OCI-LY7 (cell line): ENCODE results near the gene ERC1. TPM values are rescaled to one million over a fixed set of nuclear protein-coding genes. Genes with fewer than 3 reads are reported as not detected.

ENCODE experiments used
- BruUV-seq: library from RNA; stranded (reverse); fragments of 400-500 nt; replicated peaks from 2 replicates; lab custom pipeline; 2021; lab: Mats Ljungman, UMichigan
- CTCF ChIA-PET: fragments of 300-600 bp; sonication (Branson Sonifier 250); formaldehyde crosslinking; loops from one replicate; lab custom pipeline; 2022; ENCODE audit warnings: antibody characterized with exemption; ENCODE audit not compliant: unreplicated experiment; lab: Charles Lee
- POLR2A ChIA-PET: fragments of 300-600 bp; sonication (Branson Sonifier 250); formaldehyde crosslinking; loops from one replicate; lab custom pipeline; 2022; ENCODE audit warnings: antibody characterized with exemption; lab: Charles Lee
- DNase-seq: peaks from one replicate; pipeline ENCODE4 v3.0.0-alpha.2; 2015; ENCODE audit warnings: low spot score
- H2AFZ ChIP-seq: fragments of 200-600 bp; sonication (generic), shearing (Covaris generic); 2 replicates; pipeline ENCODE4 v1.6.1; 2014; ENCODE audit warnings: mild to moderate bottlenecking, antibody characterized with exemption, low read length, moderate library complexity
- H3K27ac ChIP-seq: fragments of 200-600 bp; sonication (generic); 2 replicates; pipeline ENCODE4 v1.5.1; 2014; ENCODE audit warnings: mixed run types, low read depth, mild to moderate bottlenecking, moderate library complexity, low read length, inconsistent platforms; ENCODE audit not compliant: poor library complexity, severe bottlenecking
- H3K36me3 ChIP-seq: fragments of 200-600 bp; sonication (generic); 2 replicates; pipeline ENCODE4 v1.6.1; 2014; ENCODE audit warnings: mild to moderate bottlenecking, antibody characterized with exemption, low read length, moderate library complexity, mixed read lengths; ENCODE audit not compliant: insufficient read depth
- H3K4me1 ChIP-seq: fragments of 200-600 bp; sonication (generic); 2 replicates; pipeline ENCODE4 v1.5.1; 2014; ENCODE audit warnings: mild to moderate bottlenecking, low read length; ENCODE audit not compliant: insufficient read depth, poor library complexity, severe bottlenecking
- H3K4me2 ChIP-seq: fragments of 200-600 bp; sonication (generic); 2 replicates; pipeline ENCODE4 v1.6.1; 2014; ENCODE audit warnings: mild to moderate bottlenecking, low read length
- H3K4me3 ChIP-seq: fragments of 200-600 bp; sonication (generic); 2 replicates; pipeline ENCODE4 v1.5.1; 2014; ENCODE audit warnings: mild to moderate bottlenecking, low read depth, low read length; ENCODE audit not compliant: poor library complexity, severe bottlenecking
- H3K79me2 ChIP-seq: fragments of 200-600 bp; sonication (generic); 2 replicates; pipeline ENCODE4 v1.6.1; 2016; ENCODE audit warnings: low read depth, mild to moderate bottlenecking, low read length, moderate library complexity, mixed read lengths; ENCODE audit not compliant: insufficient read depth
- H3K9me2 ChIP-seq: fragments of 200-600 bp; sonication (generic); 2 replicates; pipeline ENCODE4 v1.6.1; 2016; ENCODE audit warnings: mild to moderate bottlenecking, low read length, mixed read lengths; ENCODE audit not compliant: insufficient read depth
- H3K9me3 ChIP-seq: fragments of 200-600 bp; sonication (generic); 2 replicates; pipeline ENCODE4 v1.6.1; 2014; ENCODE audit warnings: mild to moderate bottlenecking, mixed run types, low read length, mixed read lengths
- H4K20me1 ChIP-seq: fragments of 200-600 bp; sonication (generic); 2 replicates; pipeline ENCODE4 v1.6.1; 2014; ENCODE audit warnings: mild to moderate bottlenecking, antibody characterized with exemption, low read length, moderate library complexity, mixed read lengths; ENCODE audit not compliant: insufficient read depth
- EZH2phosphoT487 ChIP-seq: fragments of 200-600 bp; sonication (generic); IDR thresholded peaks from 2 replicates; pipeline ENCODE4 v1.6.1; 2018; ENCODE audit warnings: low read depth, borderline replicate concordance, mild to moderate bottlenecking, mixed run types, antibody characterized with exemption, low read length, moderate library complexity, mixed read lengths
- intact Hi-C: fragments of 100-400 bp; cut with micrococcal nuclease; formaldehyde crosslinking; loops from one replicate; pipeline ENCODE4 v1.10.0; 2022; ENCODE audit not compliant: unreplicated experiment
- total RNA-seq, 2 experiments: library from RNA; depleted of rRNA in 1 of 2; stranded (reverse); fragments of >200 nt in 1 of 2; shearing (Covaris generic) in 1 of 2; gene quantifications; 2 replicates each; pipeline ENCODE4 v1.2.3, GENCODE V29; 2014 to 2022
- TF ChIP-seq, protein P1 (sequence below): fragments of 200-600 bp; sonication (generic); conservative IDR thresholded peaks from 2 replicates; pipeline ENCODE4 v1.5.1; 2014; ENCODE audit warnings: mild to moderate bottlenecking, antibody characterized with exemption, low read length, moderate library complexity, mixed read lengths

ERC1 gene
- total RNA-seq, 2 experiments from 2014 or later = 26.9 to 86.9 TPM

DNA sequence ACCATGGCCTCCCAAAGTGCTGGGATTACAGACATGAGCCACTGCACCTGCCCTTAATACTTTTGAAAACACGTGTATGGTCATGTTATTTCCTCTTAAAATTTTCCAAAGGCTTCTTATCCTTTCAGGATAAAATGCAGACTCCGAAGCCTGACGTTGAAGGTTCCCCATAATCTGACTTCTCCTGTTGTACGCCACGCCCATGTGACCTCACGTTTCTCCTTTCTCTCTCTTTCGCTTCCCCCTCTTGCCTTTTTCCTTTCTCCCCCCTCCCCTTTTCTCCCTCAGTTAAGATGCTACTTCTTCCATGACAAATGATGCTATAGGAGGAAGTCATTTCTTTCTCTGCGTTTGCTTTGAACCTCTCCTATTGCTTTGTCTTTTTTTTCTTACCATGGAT, 337.4 kb downstream of the ERC1 start:
- POLR2A ChIA-PET = interaction anchor here (0.7 to 0.9 kb wide), 2 partner anchors 198 to 316 kb away, joined by 3 to 5 read pairs; no protein-coding TSS in a partner anchor
- no peak for TF ChIP-seq EZH2phosphoT487
- TF ChIP-seq, protein P1, sequence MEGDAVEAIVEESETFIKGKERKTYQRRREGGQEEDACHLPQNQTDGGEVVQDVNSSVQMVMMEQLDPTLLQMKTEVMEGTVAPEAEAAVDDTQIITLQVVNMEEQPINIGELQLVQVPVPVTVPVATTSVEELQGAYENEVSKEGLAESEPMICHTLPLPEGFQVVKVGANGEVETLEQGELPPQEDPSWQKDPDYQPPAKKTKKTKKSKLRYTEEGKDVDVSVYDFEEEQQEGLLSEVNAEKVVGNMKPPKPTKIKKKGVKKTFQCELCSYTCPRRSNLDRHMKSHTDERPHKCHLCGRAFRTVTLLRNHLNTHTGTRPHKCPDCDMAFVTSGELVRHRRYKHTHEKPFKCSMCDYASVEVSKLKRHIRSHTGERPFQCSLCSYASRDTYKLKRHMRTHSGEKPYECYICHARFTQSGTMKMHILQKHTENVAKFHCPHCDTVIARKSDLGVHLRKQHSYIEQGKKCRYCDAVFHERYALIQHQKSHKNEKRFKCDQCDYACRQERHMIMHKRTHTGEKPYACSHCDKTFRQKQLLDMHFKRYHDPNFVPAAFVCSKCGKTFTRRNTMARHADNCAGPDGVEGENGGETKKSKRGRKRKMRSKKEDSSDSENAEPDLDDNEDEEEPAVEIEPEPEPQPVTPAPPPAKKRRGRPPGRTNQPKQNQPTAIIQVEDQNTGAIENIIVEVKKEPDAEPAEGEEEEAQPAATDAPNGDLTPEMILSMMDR = no peak
- CTCF ChIA-PET = no interaction called here
- no peaks in the 10 kb centered on the region for H4K20me1 ChIP-seq
- H2AFZ ChIP-seq = no peak overlapping the region
- BruUV-seq = no TSS peak
- peaks cover 7% of the 10 kb centered on the region for H3K4me1 ChIP-seq
- H3K36me3 ChIP-seq = peaks cover 4% of the 10 kb centered on the region; the same call in 1 of the 2 replicates
- no peaks in the 10 kb centered on the region for H3K79me2 ChIP-seq
- H3K9me3 ChIP-seq = no peaks in the 10 kb centered on the region
- intact Hi-C loops = no loop called here
- no peak overlapping the region for H3K4me2 ChIP-seq
- no peak overlapping the region for H3K27ac ChIP-seq
- H3K4me3 ChIP-seq = no peak overlapping the region
- DNase-seq = no peak
- H3K9me2 ChIP-seq = no peaks in the 10 kb centered on the region

DNA sequence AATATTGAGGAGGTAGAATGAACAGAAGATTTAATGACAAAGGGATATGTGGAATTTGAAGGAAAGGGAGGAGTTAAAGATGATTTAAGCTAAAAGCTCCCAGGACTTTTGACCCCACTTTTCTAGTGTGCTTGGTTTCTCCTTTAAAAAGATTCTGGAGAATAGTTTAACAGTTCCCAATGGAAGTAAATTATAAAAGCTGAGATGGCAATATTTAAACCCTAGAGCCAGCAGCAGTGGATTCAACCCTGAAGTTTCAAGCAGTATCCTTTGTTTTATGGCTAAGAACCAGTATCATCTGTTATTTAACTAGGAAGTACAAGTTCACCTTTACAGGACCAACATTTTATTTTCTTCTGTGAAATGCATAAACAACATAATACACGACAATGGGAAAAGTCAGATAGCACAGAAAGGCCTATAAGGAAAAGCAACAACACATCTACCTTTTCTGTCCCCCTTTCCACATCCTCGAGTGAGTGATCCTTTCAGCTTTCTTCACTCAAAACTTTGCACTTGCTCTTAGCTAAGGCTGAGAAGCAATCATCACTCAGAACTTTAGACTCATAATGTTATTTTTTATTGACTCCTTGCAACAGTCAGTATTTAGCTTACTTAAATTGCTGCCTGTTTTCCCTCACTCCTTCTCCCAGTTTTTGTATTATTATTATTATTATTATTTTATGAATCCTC, 338.9 kb downstream of the ERC1 start:
- H4K20me1 ChIP-seq = no peaks in the 10 kb centered on the region
- ChIA-PET CTCF (no interaction called here), POLR2A (interaction anchor here (0.5 to 1.5 kb wide), 3 partner anchors 11 to 917 kb away, joined by 3 to 7 read pairs (median 4); no protein-coding TSS in a partner anchor)
- no peaks in the 10 kb centered on the region for H3K9me3 ChIP-seq
- no peaks in the 10 kb centered on the region for H3K79me2 ChIP-seq
- no peaks in the 10 kb centered on the region for H3K9me2 ChIP-seq
- no peak for DNase-seq
- no peak overlapping the region for H3K27ac ChIP-seq
- H3K4me2 ChIP-seq = no peak overlapping the region
- intact Hi-C loops = no loop called here
- H3K4me1 ChIP-seq = peaks cover 3% of the 10 kb centered on the region
- no peak overlapping the region for H2AFZ ChIP-seq
- H3K36me3 ChIP-seq = peaks cover 3% of the 10 kb centered on the region; the same call in 1 of the 2 replicates
- no peak overlapping the region for H3K4me3 ChIP-seq
- no TSS peak for BruUV-seq
- TF ChIP-seq, protein P1 = no peak
- TF ChIP-seq EZH2phosphoT487 = no peak

DNA sequence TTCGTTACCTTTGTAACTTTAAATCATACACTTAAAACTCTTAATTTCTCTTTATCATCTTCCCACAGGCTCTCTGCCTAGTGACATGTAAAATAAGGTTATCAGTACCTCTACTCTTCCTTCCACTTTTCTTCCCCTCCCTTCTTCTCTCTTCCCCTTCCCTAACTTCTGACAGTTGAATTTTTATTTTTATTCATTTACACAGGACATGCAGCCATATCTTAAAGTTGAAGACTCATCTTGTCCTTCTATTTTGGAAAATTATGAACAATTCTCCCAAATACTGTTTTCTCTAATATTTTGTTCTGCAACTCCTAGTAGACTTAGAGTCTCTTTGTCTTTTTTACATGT, 339.4 kb downstream of the ERC1 start:
- Histone ChIP-seq H3K4me3 (no peak overlapping the region), H3K9me3 (no peaks in the 10 kb centered on the region), H3K79me2 (no peaks in the 10 kb centered on the region), H4K20me1 (no peaks in the 10 kb centered on the region), H3K9me2 (no peaks in the 10 kb centered on the region), H2AFZ (no peak overlapping the region), H3K27ac (no peak overlapping the region), H3K4me2 (no peak overlapping the region), H3K4me1 (no peaks in the 10 kb centered on the region), H3K36me3 (peaks cover 3% of the 10 kb centered on the region; the same call in 1 of the 2 replicates)
- DNase-seq = no peak
- BruUV-seq = no TSS peak
- intact Hi-C loops = no loop called here
- ChIA-PET POLR2A (interaction anchor here (0.6 to 1.5 kb wide), 2 partner anchors 12 to 63 kb away, joined by 3 to 7 read pairs; no protein-coding TSS in a partner anchor), CTCF (no interaction called here)
- TF ChIP-seq EZH2phosphoT487 = no peak
- TF ChIP-seq, protein P1 = no peak
